Measurements from ENCODE around the gene COX7A2L. TPM values are rescaled to one million over a fixed set of nuclear protein-coding genes. Genes with fewer than 3 reads are reported as not detected.

Gene COX7A2L
- polyA plus RNA-seq, 4 donors = 144 to 337 (median 173) TPM

DNA sequence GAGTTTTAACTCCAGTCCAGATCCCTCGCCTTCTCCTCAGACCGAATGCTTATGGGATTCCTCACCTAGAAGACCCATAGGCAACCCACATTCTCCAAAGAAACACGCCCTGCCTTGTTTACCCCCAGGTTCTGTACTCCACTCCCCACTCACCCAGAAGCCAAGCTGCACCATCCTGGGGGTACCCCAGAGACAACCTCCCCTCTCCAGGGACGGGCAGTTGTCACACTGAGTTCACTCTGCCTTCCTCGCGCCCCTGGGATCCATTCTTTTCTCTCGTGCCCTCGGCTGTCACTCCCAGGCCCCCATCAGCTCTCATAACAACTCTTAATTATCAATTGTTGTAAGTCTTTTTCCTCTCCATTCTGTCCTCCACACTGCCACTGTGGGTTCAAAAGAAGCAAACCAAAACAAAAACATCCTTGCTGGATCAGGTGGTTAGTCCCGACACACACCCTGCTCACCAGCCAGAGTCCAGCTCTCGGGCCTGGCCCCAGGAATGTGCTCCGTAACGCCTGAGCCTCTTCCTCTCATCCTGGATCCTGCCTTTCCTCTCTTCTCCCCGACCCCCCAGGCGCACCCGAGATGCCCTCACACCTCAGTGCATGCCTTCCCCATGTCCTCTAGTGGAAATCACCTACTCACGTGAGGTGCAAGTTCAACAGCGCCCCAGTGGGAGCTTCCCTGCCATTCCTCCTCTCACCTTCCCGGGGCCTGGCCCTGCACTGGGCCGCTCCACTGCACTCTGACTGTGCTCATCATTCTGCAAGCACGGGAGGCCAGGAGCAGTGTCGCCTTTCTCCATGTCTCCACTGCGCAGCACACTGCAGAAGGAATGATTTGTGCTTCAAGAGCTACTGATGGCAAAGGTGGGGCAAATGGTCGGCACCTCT is 20.7 kb downstream of the COX7A2L start:
- H3K27ac ChIP-seq (ENCODE audit: low read depth in 1 of 3, low read length in 2 of 3) = peak overlapping the region in 1 of 3 donors; percentile 14
- no peak for FAIRE-seq

DNA sequence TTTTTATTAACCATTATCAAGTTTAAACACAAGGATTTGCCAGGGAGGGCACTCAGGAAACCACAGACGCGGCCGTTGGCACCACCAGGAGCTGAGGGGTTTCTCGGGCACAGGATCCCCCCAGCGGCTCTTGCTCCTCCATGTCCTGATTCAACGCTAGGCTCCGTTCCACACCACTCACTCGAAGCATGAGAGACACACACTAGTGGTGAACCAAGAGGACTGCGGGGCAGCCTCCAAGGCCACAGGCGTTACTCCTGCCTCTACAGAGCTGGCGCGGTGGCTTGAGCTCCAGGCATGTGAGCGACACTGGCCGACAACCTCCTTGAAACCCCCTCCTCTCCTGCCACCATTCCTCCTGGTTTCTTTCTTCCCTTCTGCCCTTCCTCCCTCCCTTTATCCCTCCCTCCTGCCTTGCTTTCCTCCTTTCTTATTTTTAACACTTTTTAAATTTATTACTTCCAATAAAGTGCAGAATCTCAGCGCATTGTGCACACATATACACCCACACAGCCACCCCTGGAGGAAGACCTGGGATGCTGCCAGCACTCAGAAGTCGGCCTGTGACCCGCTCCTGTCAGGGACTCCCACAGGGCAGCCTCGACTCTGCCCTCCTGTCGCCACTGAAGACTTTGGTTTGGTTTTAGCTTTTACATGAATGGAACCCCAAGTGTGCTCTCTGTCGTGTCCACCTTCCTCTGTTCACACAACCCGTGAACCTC is 21.7 kb downstream of the COX7A2L start:
- H3K36me3 ChIP-seq (ENCODE audit: control insufficient read depth in 3 of 3, insufficient read depth in 2 of 3, low read depth in 1 of 3, low read length in 3 of 3) = peaks cover 0 to 81% (median 3%) of the 10 kb centered on the region in 3 donors
- peaks cover 0 to 10% of the 10 kb centered on the region in 2 donors for H3K9me3 ChIP-seq (ENCODE audit: control insufficient read depth in 2 of 2, insufficient read depth in 1 of 2, low read depth in 1 of 2, low read length in 1 of 2)
- no peak for FAIRE-seq
- H3K27me3 ChIP-seq (ENCODE audit: control insufficient read depth in 3 of 3, insufficient read depth in 3 of 3, low read length in 3 of 3) = no peaks in the 10 kb centered on the region
- WGBS, 3 donors = 88 to 90% (median 89%) methylated on average over 21 of the region's 21 CpGs
- DNase-seq = no peak
- no peak overlapping the region for H3K4me3 ChIP-seq (ENCODE audit: low read depth in 1 of 3, low read length in 3 of 3)
- peaks cover 3 to 17% (median 6%) of the 10 kb centered on the region in 3 donors for H3K4me1 ChIP-seq (ENCODE audit: control insufficient read depth in 3 of 3, insufficient read depth in 2 of 3, low read depth in 1 of 3, low read length in 2 of 3)
- peak overlapping the region in 1 of 3 donors; percentile 43 for H3K27ac ChIP-seq (ENCODE audit: low read depth in 1 of 3, low read length in 2 of 3)

More for the DNA sequence above, 20.7 kb downstream of the COX7A2L start:
- peaks cover 0 to 10% of the 10 kb centered on the region in 2 donors for H3K9me3 ChIP-seq (ENCODE audit: control insufficient read depth in 2 of 2, insufficient read depth in 1 of 2, low read depth in 1 of 2, low read length in 1 of 2)
- 85 to 93% (median 88%) methylated on average over 23 of the region's 23 CpGs for WGBS, 3 donors
- H3K4me1 ChIP-seq (ENCODE audit: control insufficient read depth in 3 of 3, insufficient read depth in 2 of 3, low read depth in 1 of 3, low read length in 2 of 3) = peaks cover 3 to 17% (median 6%) of the 10 kb centered on the region in 3 donors
- no peak for DNase-seq
- peaks cover 0 to 82% (median 2%) of the 10 kb centered on the region in 3 donors for H3K36me3 ChIP-seq (ENCODE audit: control insufficient read depth in 3 of 3, insufficient read depth in 2 of 3, low read depth in 1 of 3, low read length in 3 of 3)
- H3K4me3 ChIP-seq (ENCODE audit: low read depth in 1 of 3, low read length in 3 of 3) = no peak overlapping the region
- H3K27me3 ChIP-seq (ENCODE audit: control insufficient read depth in 3 of 3, insufficient read depth in 3 of 3, low read length in 3 of 3) = no peaks in the 10 kb centered on the region

DNA sequence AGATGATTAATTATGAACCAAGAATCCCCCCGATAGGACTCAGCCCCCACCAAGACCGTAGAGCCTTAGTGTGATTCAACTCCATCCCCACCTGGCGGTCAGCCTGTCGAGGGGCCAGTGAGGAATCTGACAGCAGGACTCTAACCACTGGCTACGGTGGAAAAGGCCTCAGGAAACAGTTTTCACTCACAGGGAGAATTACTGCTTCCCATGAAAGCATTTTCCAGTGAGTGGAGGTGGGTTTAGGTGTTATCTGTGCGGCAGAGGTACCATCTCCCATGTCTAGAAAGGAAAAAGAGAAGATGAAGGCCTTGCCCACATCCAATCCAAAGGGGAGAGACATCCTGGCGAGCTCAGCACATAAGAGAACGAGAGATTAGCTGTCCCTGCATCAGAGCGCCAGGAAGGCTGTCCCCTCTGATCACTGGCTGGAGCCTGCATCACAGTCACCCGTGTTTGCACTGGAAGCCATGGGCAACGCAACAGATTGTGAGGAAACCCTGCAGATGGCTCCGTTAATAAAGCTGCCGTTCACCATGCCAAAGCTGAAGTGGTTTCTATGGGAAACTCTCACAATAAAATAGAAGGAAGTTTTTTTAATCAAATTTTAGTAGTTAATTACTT is 22.3 kb downstream of the COX7A2L start:
- Histone ChIP-seq H3K36me3 (ENCODE audit: control insufficient read depth in 3 of 3, insufficient read depth in 2 of 3, low read depth in 1 of 3, low read length in 3 of 3) (peaks cover under 1 to 84% (median 6%) of the 10 kb centered on the region in 3 donors), H3K27ac (ENCODE audit: low read depth in 1 of 3, low read length in 2 of 3) (peak overlapping the region in 1 of 3 donors; percentile 43), H3K27me3 (ENCODE audit: control insufficient read depth in 3 of 3, insufficient read depth in 3 of 3, low read length in 3 of 3) (no peaks in the 10 kb centered on the region), H3K9me3 (ENCODE audit: control insufficient read depth in 2 of 2, insufficient read depth in 1 of 2, low read depth in 1 of 2, low read length in 1 of 2) (peaks cover 0 to 10% of the 10 kb centered on the region in 2 donors), H3K4me3 (ENCODE audit: low read depth in 1 of 3, low read length in 3 of 3) (no peak overlapping the region), H3K4me1 (ENCODE audit: control insufficient read depth in 3 of 3, insufficient read depth in 2 of 3, low read depth in 1 of 3, low read length in 2 of 3) (peaks cover 3 to 17% (median 6%) of the 10 kb centered on the region in 3 donors)
- DNase-seq (no peak), FAIRE-seq (no peak)
- WGBS, 3 donors = 89 to 94% (median 92%) methylated on average over 13 of the region's 13 CpGs

DNA sequence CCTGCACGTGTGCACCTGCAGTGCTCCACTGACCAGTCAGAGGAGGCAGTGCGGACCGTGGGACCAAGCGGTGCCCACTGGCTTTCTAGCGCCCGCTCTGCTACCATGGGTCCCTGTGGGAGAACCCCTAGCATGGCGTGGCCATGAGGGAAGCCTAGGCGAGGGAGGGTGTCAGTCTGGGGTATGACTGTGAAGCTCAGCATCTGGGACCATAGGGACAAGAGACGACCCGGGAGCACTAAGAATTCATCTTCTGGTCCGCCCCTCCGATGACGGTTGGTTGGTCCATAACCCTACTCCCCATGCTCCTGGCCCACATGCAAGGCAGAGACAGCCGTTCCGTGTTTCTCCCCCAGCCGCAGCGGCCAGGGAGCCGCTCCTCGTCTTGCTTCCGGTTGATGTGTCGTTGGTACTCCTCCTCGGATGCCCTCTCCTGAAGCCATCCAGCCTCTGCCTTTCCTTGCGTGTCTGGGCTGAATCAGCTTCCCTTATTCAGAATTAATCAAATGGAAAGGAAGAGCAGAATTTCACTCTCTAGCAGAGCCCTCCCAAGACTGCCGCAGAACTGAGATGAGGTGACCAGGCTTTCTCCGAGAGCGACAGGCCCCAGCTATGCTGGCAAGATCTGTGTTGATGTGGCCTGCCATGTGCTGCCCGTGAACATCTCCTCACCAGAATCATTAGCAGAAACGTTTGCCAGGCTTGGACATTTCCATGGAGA is 23.0 kb downstream of the COX7A2L start:
- FAIRE-seq (no peak), DNase-seq (no peak)
- Histone ChIP-seq H3K4me1 (ENCODE audit: control insufficient read depth in 3 of 3, insufficient read depth in 2 of 3, low read depth in 1 of 3, low read length in 2 of 3) (peaks cover 3 to 13% (median 6%) of the 10 kb centered on the region in 3 donors), H3K9me3 (ENCODE audit: control insufficient read depth in 2 of 2, insufficient read depth in 1 of 2, low read depth in 1 of 2, low read length in 1 of 2) (peaks cover 0 to 10% of the 10 kb centered on the region in 2 donors), H3K27me3 (ENCODE audit: control insufficient read depth in 3 of 3, insufficient read depth in 3 of 3, low read length in 3 of 3) (no peaks in the 10 kb centered on the region), H3K36me3 (ENCODE audit: control insufficient read depth in 3 of 3, insufficient read depth in 2 of 3, low read depth in 1 of 3, low read length in 3 of 3) (peaks cover 6 to 84% (median 9%) of the 10 kb centered on the region in 3 donors), H3K4me3 (ENCODE audit: low read depth in 1 of 3, low read length in 3 of 3) (no peak overlapping the region), H3K27ac (ENCODE audit: low read depth in 1 of 3, low read length in 2 of 3) (no peak overlapping the region)
- WGBS, 3 donors = 94 to 96% (median 95%) methylated on average over 28 of the region's 28 CpGs

DNA sequence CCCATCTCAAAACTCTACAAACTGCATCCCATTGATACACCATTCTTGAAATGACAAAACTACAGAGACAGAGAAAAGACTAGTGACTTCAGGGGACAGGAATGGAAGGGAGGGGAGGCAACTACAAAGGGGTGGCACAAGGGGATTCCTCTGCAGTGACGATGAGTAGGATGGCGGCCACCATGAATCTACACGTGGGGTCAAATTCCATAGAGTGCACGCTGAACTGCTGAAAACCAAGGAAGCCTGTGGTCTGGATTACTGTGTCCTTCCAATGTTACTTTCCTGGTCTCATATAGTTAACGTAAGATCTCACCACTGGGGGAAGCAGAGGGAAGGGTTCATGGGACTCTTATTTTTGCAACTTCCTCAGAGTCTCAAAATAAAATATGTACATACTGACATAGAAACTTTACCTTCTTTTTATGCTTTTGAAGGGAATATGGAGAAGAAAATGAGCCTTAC is 23.6 kb downstream of the COX7A2L start:
- peaks cover 0 to 10% of the 10 kb centered on the region in 2 donors for H3K9me3 ChIP-seq (ENCODE audit: control insufficient read depth in 2 of 2, insufficient read depth in 1 of 2, low read depth in 1 of 2, low read length in 1 of 2)
- no peak overlapping the region for H3K27ac ChIP-seq (ENCODE audit: low read depth in 1 of 3, low read length in 2 of 3)
- H3K4me1 ChIP-seq (ENCODE audit: control insufficient read depth in 3 of 3, insufficient read depth in 2 of 3, low read depth in 1 of 3, low read length in 2 of 3) = peaks cover 0 to 6% (median 3%) of the 10 kb centered on the region in 3 donors
- FAIRE-seq (no peak), DNase-seq (no peak)
- 92 to 94% (median 92%) methylated on average over 5 of the region's 5 CpGs for WGBS, 3 donors
- no peak overlapping the region for H3K4me3 ChIP-seq (ENCODE audit: low read depth in 1 of 3, low read length in 3 of 3)
- H3K27me3 ChIP-seq (ENCODE audit: control insufficient read depth in 3 of 3, insufficient read depth in 3 of 3, low read length in 3 of 3) = no peaks in the 10 kb centered on the region
- peaks cover 7 to 80% (median 14%) of the 10 kb centered on the region in 3 donors for H3K36me3 ChIP-seq (ENCODE audit: control insufficient read depth in 3 of 3, insufficient read depth in 2 of 3, low read depth in 1 of 3, low read length in 3 of 3)

DNA sequence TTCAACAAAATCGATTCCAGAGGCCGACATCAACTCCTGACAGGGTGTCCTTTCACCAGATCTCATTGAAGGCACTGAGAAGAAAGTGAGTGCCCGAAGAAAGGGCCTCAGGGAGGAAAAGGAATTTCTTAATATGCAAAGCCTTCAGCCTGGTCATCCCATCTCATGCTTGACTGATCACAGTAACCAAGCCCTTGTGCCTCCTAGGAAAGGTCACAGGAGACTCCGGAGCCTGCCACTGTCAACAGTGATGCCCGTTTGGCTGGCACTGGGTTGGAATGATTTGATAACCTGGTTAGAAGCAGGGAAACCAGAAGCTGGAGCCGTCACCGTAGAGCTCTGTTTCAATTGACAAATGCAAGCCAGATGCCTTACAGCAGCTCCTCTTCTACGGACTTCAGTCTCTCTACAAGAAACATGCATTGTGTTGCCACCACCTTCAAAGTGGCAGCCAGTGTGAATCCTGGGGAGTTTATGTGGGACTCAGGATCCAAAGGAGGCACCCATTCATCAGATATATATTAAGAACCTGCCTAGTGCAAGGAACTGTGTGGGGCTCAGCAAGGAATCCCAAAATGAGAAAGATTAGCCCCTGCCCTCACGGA is 24.6 kb downstream of the COX7A2L start:
- H3K27me3 ChIP-seq (ENCODE audit: control insufficient read depth in 3 of 3, insufficient read depth in 3 of 3, low read length in 3 of 3) = no peaks in the 10 kb centered on the region
- H3K36me3 ChIP-seq (ENCODE audit: control insufficient read depth in 3 of 3, insufficient read depth in 2 of 3, low read depth in 1 of 3, low read length in 3 of 3) = peaks cover 10 to 74% (median 18%) of the 10 kb centered on the region in 3 donors
- WGBS, 3 donors = 94 to 97% (median 94%) methylated on average over 9 of the region's 9 CpGs
- H3K4me3 ChIP-seq (ENCODE audit: low read depth in 1 of 3, low read length in 3 of 3) = no peak overlapping the region
- H3K9me3 ChIP-seq (ENCODE audit: control insufficient read depth in 2 of 2, insufficient read depth in 1 of 2, low read depth in 1 of 2, low read length in 1 of 2) = peaks cover 0 to 10% of the 10 kb centered on the region in 2 donors
- H3K4me1 ChIP-seq (ENCODE audit: control insufficient read depth in 3 of 3, insufficient read depth in 2 of 3, low read depth in 1 of 3, low read length in 2 of 3) = no peaks in the 10 kb centered on the region
- FAIRE-seq (no peak), DNase-seq (no peak)
- peak overlapping the region in 1 of 3 donors; percentile 6 for H3K27ac ChIP-seq (ENCODE audit: low read depth in 1 of 3, low read length in 2 of 3)

DNA sequence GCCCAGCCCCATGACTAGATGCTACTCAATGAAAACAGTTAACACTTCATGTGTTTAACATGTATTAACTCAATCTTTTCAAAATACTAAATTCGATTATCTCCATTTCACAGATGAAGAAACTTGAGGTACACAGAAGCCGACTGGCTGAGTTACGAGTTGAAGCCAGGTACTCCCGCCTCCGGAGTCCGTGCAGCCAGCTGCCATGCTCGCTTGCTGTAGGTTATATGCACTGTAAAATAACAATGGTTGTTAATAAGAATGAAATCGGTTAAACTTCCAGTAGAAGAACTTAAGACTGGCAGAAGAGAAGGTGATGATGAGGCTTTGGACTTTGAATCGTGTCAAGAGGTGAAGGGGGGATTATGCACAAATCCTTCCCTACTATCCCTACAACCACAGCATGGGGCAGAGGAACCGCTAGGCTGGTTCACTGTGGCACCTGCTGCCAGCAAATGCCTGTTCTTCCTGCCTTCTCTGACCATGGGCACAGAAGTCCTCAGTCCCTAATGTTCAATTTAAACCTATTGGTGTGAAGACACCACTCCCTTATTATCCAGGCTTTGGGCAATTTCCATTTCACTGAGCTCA is 25.4 kb downstream of the COX7A2L start:
- Histone ChIP-seq H3K9me3 (ENCODE audit: control insufficient read depth in 2 of 2, insufficient read depth in 1 of 2, low read depth in 1 of 2, low read length in 1 of 2) (peaks cover 0 to 10% of the 10 kb centered on the region in 2 donors), H3K36me3 (ENCODE audit: control insufficient read depth in 3 of 3, insufficient read depth in 2 of 3, low read depth in 1 of 3, low read length in 3 of 3) (peaks cover 10 to 65% (median 20%) of the 10 kb centered on the region in 3 donors), H3K4me3 (ENCODE audit: low read depth in 1 of 3, low read length in 3 of 3) (no peak overlapping the region), H3K27ac (ENCODE audit: low read depth in 1 of 3, low read length in 2 of 3) (no peak overlapping the region), H3K4me1 (ENCODE audit: control insufficient read depth in 3 of 3, insufficient read depth in 2 of 3, low read depth in 1 of 3, low read length in 2 of 3) (no peaks in the 10 kb centered on the region), H3K27me3 (ENCODE audit: control insufficient read depth in 3 of 3, insufficient read depth in 3 of 3, low read length in 3 of 3) (no peaks in the 10 kb centered on the region)
- WGBS, 3 donors = 96 to 98% (median 96%) methylated on average over 10 of the region's 10 CpGs
- DNase-seq = no peak
- FAIRE-seq = no peak
